Duodenal mucosa (tissue), 2 donors: ENCODE results near the gene SLC25A30.

ENCODE experiments used
- H3K27ac ChIP-seq: one replicate; pipeline ENCODE4 v1.7.0; 2013; ENCODE audit warnings: low read depth, low read length
- H3K27me3 ChIP-seq, 2 donors: one replicate each; pipeline ENCODE4 v1.7.0; 2013; ENCODE audit warnings: low read length in 2 of 2, control low read depth in 1 of 2; ENCODE audit not compliant: insufficient read depth in 2 of 2, control insufficient read depth in 1 of 2
- H3K36me3 ChIP-seq, 2 donors: one replicate each; pipeline ENCODE4 v1.7.0; 2013; ENCODE audit warnings: low read length in 2 of 2, control low read depth in 1 of 2; ENCODE audit not compliant: insufficient read depth in 2 of 2, control insufficient read depth in 1 of 2
- H3K4me1 ChIP-seq, 2 donors: one replicate each; pipeline ENCODE4 v1.7.0; 2013; ENCODE audit warnings: low read length in 2 of 2, control low read depth in 1 of 2; ENCODE audit not compliant: insufficient read depth in 2 of 2, control insufficient read depth in 1 of 2
- H3K4me3 ChIP-seq, 2 donors: one replicate each; pipeline ENCODE4 v1.7.0; 2013; ENCODE audit warnings: low read length in 2 of 2, low read depth in 1 of 2
- H3K9ac ChIP-seq, 2 donors: one replicate each; pipeline ENCODE4 v1.7.0; 2013; ENCODE audit warnings: low read length in 2 of 2, low read depth in 1 of 2
- H3K9me3 ChIP-seq, 2 donors: one replicate each; pipeline ENCODE4 v1.7.0; 2013; ENCODE audit warnings: low read length in 2 of 2, control low read depth in 1 of 2; ENCODE audit not compliant: control insufficient read depth in 1 of 2

The SLC25A30 gene

GRCh38 chr13:45411631-45412030, 6.5 kb downstream of the SLC25A30 start:
- Histone ChIP-seq H3K27ac (no peak overlapping the region), H3K9ac (no peak overlapping the region)

GRCh38 chr13:45411221-45411620, 7.0 kb downstream of the SLC25A30 start:
- H3K4me3 ChIP-seq = no peak overlapping the region
- peaks cover 17 to 23% of the 10 kb centered on the region in 2 donors for H3K4me1 ChIP-seq
- H3K27ac ChIP-seq = no peak overlapping the region
- H3K36me3 ChIP-seq = peaks cover 13 to 40% of the 10 kb centered on the region in 2 donors
- H3K27me3 ChIP-seq = no peaks in the 10 kb centered on the region
- H3K9ac ChIP-seq = no peak overlapping the region
- no peaks in the 10 kb centered on the region for H3K9me3 ChIP-seq

More at GRCh38 chr13:45411631-45412030, 6.5 kb downstream of the SLC25A30 start:
- H3K27me3 ChIP-seq = no peaks in the 10 kb centered on the region
- H3K4me1 ChIP-seq = peaks cover 21 to 26% of the 10 kb centered on the region in 2 donors
- no peaks in the 10 kb centered on the region for H3K9me3 ChIP-seq
- no peak overlapping the region for H3K4me3 ChIP-seq
- peaks cover 13 to 36% of the 10 kb centered on the region in 2 donors for H3K36me3 ChIP-seq

GRCh38 chr13:45410466-45410865, 7.7 kb downstream of the SLC25A30 start:
- H3K9me3 ChIP-seq = no peaks in the 10 kb centered on the region
- peaks cover 13 to 45% of the 10 kb centered on the region in 2 donors for H3K36me3 ChIP-seq
- H3K27me3 ChIP-seq = no peaks in the 10 kb centered on the region
- H3K4me1 ChIP-seq = peaks cover 17 to 23% of the 10 kb centered on the region in 2 donors
- no peak overlapping the region for H3K9ac ChIP-seq
- no peak overlapping the region for H3K27ac ChIP-seq
- H3K4me3 ChIP-seq = no peak overlapping the region

GRCh38 chr13:45410001-45410400, 8.2 kb downstream of the SLC25A30 start:
- Histone ChIP-seq H3K4me3 (no peak overlapping the region), H3K4me1 (peaks cover 12 to 20% of the 10 kb centered on the region in 2 donors), H3K9me3 (no peaks in the 10 kb centered on the region), H3K27me3 (no peaks in the 10 kb centered on the region), H3K9ac (no peak overlapping the region), H3K27ac (no peak overlapping the region), H3K36me3 (peaks cover 17 to 48% of the 10 kb centered on the region in 2 donors)

GRCh38 chr13:45406421-45406820, 11.8 kb downstream of the SLC25A30 start:
- no peak overlapping the region for H3K9ac ChIP-seq
- no peaks in the 10 kb centered on the region for H3K9me3 ChIP-seq
- peaks cover 23 to 62% of the 10 kb centered on the region in 2 donors for H3K36me3 ChIP-seq
- H3K4me1 ChIP-seq = no peaks in the 10 kb centered on the region
- H3K27ac ChIP-seq = no peak overlapping the region
- no peak overlapping the region for H3K4me3 ChIP-seq
- H3K27me3 ChIP-seq = no peaks in the 10 kb centered on the region

GRCh38 chr13:45403081-45403480, 15.1 kb downstream of the SLC25A30 start:
- peaks cover 22 to 51% of the 10 kb centered on the region in 2 donors for H3K36me3 ChIP-seq
- no peaks in the 10 kb centered on the region for H3K9me3 ChIP-seq
- no peaks in the 10 kb centered on the region for H3K27me3 ChIP-seq
- H3K27ac ChIP-seq = no peak overlapping the region
- H3K9ac ChIP-seq = no peak overlapping the region
- no peak overlapping the region for H3K4me3 ChIP-seq
- no peaks in the 10 kb centered on the region for H3K4me1 ChIP-seq

GRCh38 chr13:45402641-45403040, 15.5 kb downstream of the SLC25A30 start:
- Histone ChIP-seq H3K9me3 (no peaks in the 10 kb centered on the region), H3K9ac (no peak overlapping the region), H3K4me3 (no peak overlapping the region), H3K27me3 (no peaks in the 10 kb centered on the region), H3K4me1 (no peaks in the 10 kb centered on the region), H3K27ac (no peak overlapping the region), H3K36me3 (peaks cover 22 to 49% of the 10 kb centered on the region in 2 donors)

- no peak overlapping the region for H3K9ac ChIP-seq
- peaks cover 5 to 8% of the 10 kb centered on the region in 2 donors for H3K4me1 ChIP-seq
- no peaks in the 10 kb centered on the region for H3K27me3 ChIP-seq
- H3K36me3 ChIP-seq = peaks cover 20 to 37% of the 10 kb centered on the region in 2 donors
- H3K27ac ChIP-seq = no peak overlapping the region
- no peak overlapping the region for H3K4me3 ChIP-seq
- no peaks in the 10 kb centered on the region for H3K9me3 ChIP-seq
These were observed 16.9 kb downstream of the SLC25A30 start for GRCh38 chr13:45401314-45401713.

- Histone ChIP-seq H3K36me3 (peaks cover 20 to 38% of the 10 kb centered on the region in 2 donors), H3K27ac (no peak overlapping the region), H3K4me1 (peaks cover 13 to 17% of the 10 kb centered on the region in 2 donors), H3K9ac (no peak overlapping the region), H3K4me3 (no peak overlapping the region), H3K9me3 (no peaks in the 10 kb centered on the region), H3K27me3 (no peaks in the 10 kb centered on the region)
These were observed 19.3 kb downstream of the SLC25A30 start for GRCh38 chr13:45398877-45399276.

- H3K4me1 ChIP-seq = peaks cover 13 to 17% of the 10 kb centered on the region in 2 donors
- no peaks in the 10 kb centered on the region for H3K9me3 ChIP-seq
- H3K27me3 ChIP-seq = no peaks in the 10 kb centered on the region
- H3K9ac ChIP-seq = no peak overlapping the region
- H3K27ac ChIP-seq = no peak overlapping the region
- peaks cover 19 to 33% of the 10 kb centered on the region in 2 donors for H3K36me3 ChIP-seq
- no peak overlapping the region for H3K4me3 ChIP-seq
These were observed 21.6 kb downstream of the SLC25A30 start for GRCh38 chr13:45396533-45397095.
